ENCODE measurements around the gene SYNDIG1. TPM values are rescaled to one million over a fixed set of nuclear protein-coding genes. Genes with fewer than 3 reads are reported as not detected.

SYNDIG1 gene
- polyA plus RNA-seq, 2 of the 4 experiments (the other 2 are of a cell fraction), result 0.96 to 2.6 TPM

- 60% methylated on average over 8 of the region's 8 CpGs for whole genome bisulfite sequencing (ENCODE audit: missing lambda C conversion rate)
- TF ChIP-seq MAZ (IDR thresholded peaks at IDR 0.05; ENCODE audit: borderline replicate concordance, low read depth, low read length) (no peak), HMGXB4 (CRISPR knock-in tag; IDR thresholded peaks at IDR 0.05; ENCODE audit: borderline replicate concordance) (no peak), CBX8 (IDR thresholded peaks at IDR 0.05) (no peak), KDM5A (IDR thresholded peaks at IDR 0.05) (no peak), GATA3 (IDR thresholded peaks at IDR 0.05; ENCODE audit: borderline replicate concordance) (no peak), EHF (CRISPR knock-in tag; IDR thresholded peaks at IDR 0.05) (no peak), HES2 (IDR thresholded peaks at IDR 0.05) (no peak), NFE2L2 (conservative IDR thresholded peaks at IDR 0.05; ENCODE audit: low read length) (no peak), CHD2 (IDR thresholded peaks at IDR 0.05; ENCODE audit: low read length, partially characterized antibody) (no peak), MYC (IDR thresholded peaks at IDR 0.05; ENCODE audit: borderline replicate concordance, low read length) (no peak)
These were observed 25.8 kb downstream of the SYNDIG1 start for GRCh38 chr20:24495266-24495665.

GRCh38 chr20:24497851-24498250 is 28.4 kb downstream of the SYNDIG1 start:
- H3K9me3 ChIP-seq, result no peaks in the 10 kb centered on the region
- ATAC-seq (no peak), FAIRE-seq (no peak), DNase-seq (ENCODE audit: low read depth in 1 of 2, low spot score in 1 of 2) (no peak)
- H3K4me3 ChIP-seq, result no peak overlapping the region
- no peak for TF ChIP-seq CHD4 (IDR thresholded peaks at IDR 0.05; ENCODE audit: borderline replicate concordance)
- no peak for TF ChIP-seq POLR2A (IDR thresholded peaks at IDR 0.05; ENCODE audit: low read length)
- TF ChIP-seq PBX3 (IDR thresholded peaks at IDR 0.05), result no peak
- no peak for TF ChIP-seq USF2 (IDR thresholded peaks at IDR 0.05)
- TF ChIP-seq HDAC2 (IDR thresholded peaks at IDR 0.05), result no peak
- no peak for TF ChIP-seq CTCF (IDR thresholded peaks at IDR 0.05)
- TF ChIP-seq KDM1A (IDR thresholded peaks at IDR 0.05; ENCODE audit: low read depth), result no peak
- no peak for TF ChIP-seq ATOH8 (CRISPR knock-in tag; IDR thresholded peaks at IDR 0.05; ENCODE audit: low read depth)
- TF ChIP-seq SREBF2 (IDR thresholded peaks at IDR 0.05), result no peak
- no peak for TF ChIP-seq NPAS2 (CRISPR knock-in tag; IDR thresholded peaks at IDR 0.05; ENCODE audit: borderline replicate concordance)
- peaks cover 14% of the 10 kb centered on the region for H3K4me1 ChIP-seq
- WGBS (ENCODE audit: missing lambda C conversion rate), result 72% methylated on average over 2 of the region's 2 CpGs
- POLR2A ChIA-PET, result interaction anchor here (0.6 kb wide), 1 partner anchor 137 kb away, joined by 3 read pairs; no protein-coding TSS in a partner anchor
- H3K27ac ChIP-seq, result no peak overlapping the region
- CTCF ChIA-PET, result interaction anchor here (1.0 to 1.1 kb wide), 2 partner anchors 25 to 26 kb away, joined by 3 read pairs; no protein-coding TSS in a partner anchor
- H3K4me2 ChIP-seq, result no peak overlapping the region

More at GRCh38 chr20:24495266-24495665, 25.8 kb downstream of the SYNDIG1 start:
- ATAC-seq (no peak), DNase-seq (ENCODE audit: low read depth in 1 of 2, low spot score in 1 of 2) (no peak), FAIRE-seq (no peak)
- Histone ChIP-seq H3K4me3 (no peak overlapping the region), H3K4me1 (0 out of 3 replicates have a peak, but pooled peaks cover 9% of the 10 kb centered on the region), H3K27ac (no peak overlapping the region), H3K9me3 (no peaks in the 10 kb centered on the region), H3K4me2 (no peak overlapping the region)
- POLR2A ChIA-PET, result no interaction called here
- CTCF ChIA-PET, result no interaction called here
